SK-N-SH (cell line): ENCODE results near the gene YAF2. TPM values are rescaled to one million over a fixed set of nuclear protein-coding genes. Genes with fewer than 3 reads are reported as not detected.

Source experiments
- CTCF ChIA-PET: fragments of 300-600, 350-600 bp; formaldehyde crosslinking; extraction: SDS; loops from one replicate; lab custom pipeline; 2021; lab: Yijun Ruan, JAX
- POLR2A ChIA-PET: fragments of 350-600 bp; sonication (Branson Sonifier 250); formaldehyde crosslinking; extraction: SDS; loops from one replicate; lab custom pipeline; 2020; ENCODE audit warnings: antibody characterized with exemption, inconsistent platforms; lab: Yijun Ruan, JAX
- DNase-seq: peaks from one replicate; pipeline ENCODE4 v3.0.0; 2012
- H2AFZ ChIP-seq: fragments of 200-600 bp; sonication (generic); 2 replicates; pipeline ENCODE4 v1.8.1; 2016; ENCODE audit warnings: antibody characterized with exemption, mild to moderate bottlenecking, low read depth
- H3F3A ChIP-seq: fragments of 200-600 bp; sonication (generic); replicated peaks from 2 replicates; pipeline ENCODE3; 2016; ENCODE audit warnings: antibody characterized with exemption, mild to moderate bottlenecking; ENCODE audit not compliant: insufficient read depth
- H3K27ac ChIP-seq, 2 experiments: fragments of 200-500 bp in 1 of 2; fragments of 200-600 bp in 1 of 2; sonication (Bioruptor generic) in 1 of 2; sonication (generic), shearing (Covaris generic) in 1 of 2; 2 replicates each; pipeline versions ENCODE4 v1.5.1 to v1.6.1; 2014 to 2016; ENCODE audit warnings: low read depth in 2 of 2, inconsistent platforms in 1 of 2, low read length in 1 of 2, mild to moderate bottlenecking in 1 of 2, mixed read lengths in 1 of 2
- H3K27me3 ChIP-seq: fragments of 200-600 bp; sonication (generic), shearing (Covaris generic); 2 replicates; pipeline ENCODE4 v1.6.1; 2016; ENCODE audit warnings: mixed run types; ENCODE audit not compliant: insufficient read depth
- H3K36me3 ChIP-seq, 2 experiments: fragments of 200-500 bp in 1 of 2; fragments of 200-600 bp in 1 of 2; sonication (Bioruptor generic) in 1 of 2; sonication (generic) in 1 of 2; replicated peaks in 1 of 2; 2 replicates each; pipeline versions ENCODE3 to v1.5.1; 2014 to 2016; ENCODE audit warnings: low read length in 1 of 2, mild to moderate bottlenecking in 1 of 2; ENCODE audit not compliant: insufficient read depth in 2 of 2, control insufficient read depth in 1 of 2
- H3K4me1 ChIP-seq, 2 experiments: fragments of 200-500 bp in 1 of 2; fragments of 200-600 bp in 1 of 2; sonication (Bioruptor generic) in 1 of 2; sonication (generic), shearing (Covaris generic) in 1 of 2; 2 replicates each; pipeline versions ENCODE4 v1.5.1 to v1.6.1; 2014 to 2016; ENCODE audit warnings: low read depth in 1 of 2, low read length in 1 of 2, mixed run types in 1 of 2; ENCODE audit not compliant: insufficient read depth in 2 of 2, control insufficient read depth in 1 of 2
- H3K4me2 ChIP-seq: fragments of 200-600 bp; sonication (generic), shearing (Covaris generic); 2 replicates; pipeline ENCODE4 v1.6.1; 2017; ENCODE audit warnings: mixed run types
- H3K4me3 ChIP-seq, 2 experiments: fragments of 200-500 bp in 1 of 2; fragments of 200-600 bp in 1 of 2; sonication (Bioruptor generic) in 1 of 2; sonication (generic), shearing (Covaris generic) in 1 of 2; 2 replicates each; pipeline versions ENCODE4 v1.5.1 to v1.8.1; 2014 to 2016; ENCODE audit warnings: low read depth in 2 of 2, inconsistent platforms in 1 of 2, low read length in 1 of 2, mild to moderate bottlenecking in 1 of 2, mixed read lengths in 1 of 2, moderate library complexity in 1 of 2
- H3K79me2 ChIP-seq: fragments of 200-600 bp; sonication (generic); 2 replicates; pipeline ENCODE4 v1.8.1; 2017; ENCODE audit warnings: mild to moderate bottlenecking; ENCODE audit not compliant: insufficient read depth
- H3K9ac ChIP-seq: fragments of 200-600 bp; sonication (generic); 2 replicates; pipeline ENCODE4 v1.6.1; 2017; ENCODE audit warnings: mixed run types
- H3K9me2 ChIP-seq: fragments of 200-600 bp; sonication (generic); 2 replicates; pipeline ENCODE4 v1.6.1; 2017; ENCODE audit warnings: mixed run types
- H3K9me3 ChIP-seq: fragments of 200-600 bp; sonication (generic); 2 replicates; pipeline ENCODE4 v1.6.1; 2017; ENCODE audit warnings: mixed run types, mild to moderate bottlenecking, moderate library complexity
- H4K20me1 ChIP-seq: fragments of 200-600 bp; sonication (generic); 2 replicates; pipeline ENCODE4 v1.6.1; 2017; ENCODE audit warnings: mild to moderate bottlenecking, mixed run types; ENCODE audit not compliant: insufficient read depth
- EP300 ChIP-seq, 2 experiments: IDR thresholded peaks; 2 replicates each; pipeline versions ENCODE4 v1.4.0 to v1.6.1; 2012; ENCODE audit warnings: borderline replicate concordance in 1 of 2, low read depth in 1 of 2, low read length in 1 of 2
- EZH2phosphoT487 ChIP-seq: fragments of 200-600 bp; sonication (generic); IDR thresholded peaks from 2 replicates; pipeline ENCODE4 v1.6.1; 2017; ENCODE audit warnings: low read depth, mixed run types, mild to moderate bottlenecking, antibody characterized with exemption, moderate library complexity, borderline replicate concordance
- GABPA ChIP-seq: IDR thresholded peaks from 2 replicates; pipeline ENCODE4 v1.4.0; 2012; ENCODE audit warnings: low read depth, mild to moderate bottlenecking
- JUND ChIP-seq: IDR thresholded peaks from 2 replicates; pipeline ENCODE4 v1.4.0; 2012
- POLR2AphosphoS5 ChIP-seq: IDR thresholded peaks from 2 replicates; pipeline ENCODE4 v1.6.1; 2012; ENCODE audit warnings: low read depth, low read length
- RAD21 ChIP-seq: IDR thresholded peaks from 2 replicates; pipeline ENCODE4 v1.6.1; 2012; ENCODE audit warnings: mild to moderate bottlenecking, low read length
- RXRA ChIP-seq: IDR thresholded peaks from 2 replicates; pipeline ENCODE4 v1.4.0; 2012; ENCODE audit warnings: low read depth, mild to moderate bottlenecking, borderline replicate concordance
- WGBS: methylation state at CpG from one replicate; pipeline ENCODE4 v1.1.6; 2017; ENCODE audit warnings: low lambda C conversion rate; 5-methylcytosine and 5-hydroxymethylcytosine counted together
- polyA plus RNA-seq, 3 experiments: library from polyadenylated mRNA; depleted of rRNA; stranded (reverse); fragments of >200 nt; gene quantifications; 2 replicates each; pipeline ENCODE4 v1.2.3, GENCODE V29; 2012
- TF ChIP-seq, protein P1 (sequence below): IDR thresholded peaks from 2 replicates; pipeline ENCODE4 v1.6.1; 2012; ENCODE audit warnings: mild to moderate bottlenecking, low read depth, low read length, moderate library complexity
- TF ChIP-seq, protein P2 (sequence below): fragments of 150-350 bp; IDR thresholded peaks from 2 replicates; pipeline ENCODE4 v1.6.1; 2016; ENCODE audit warnings: mild to moderate bottlenecking, low read depth, low read length
- TF ChIP-seq, protein P3 (sequence below): IDR thresholded peaks from 2 replicates; pipeline ENCODE4 v1.4.0; 2012; ENCODE audit warnings: low read depth, borderline replicate concordance

Gene YAF2
- polyA plus RNA-seq, 1 of the 3 experiments (the other 2 are of a cell fraction): 5.3 TPM

DNA sequence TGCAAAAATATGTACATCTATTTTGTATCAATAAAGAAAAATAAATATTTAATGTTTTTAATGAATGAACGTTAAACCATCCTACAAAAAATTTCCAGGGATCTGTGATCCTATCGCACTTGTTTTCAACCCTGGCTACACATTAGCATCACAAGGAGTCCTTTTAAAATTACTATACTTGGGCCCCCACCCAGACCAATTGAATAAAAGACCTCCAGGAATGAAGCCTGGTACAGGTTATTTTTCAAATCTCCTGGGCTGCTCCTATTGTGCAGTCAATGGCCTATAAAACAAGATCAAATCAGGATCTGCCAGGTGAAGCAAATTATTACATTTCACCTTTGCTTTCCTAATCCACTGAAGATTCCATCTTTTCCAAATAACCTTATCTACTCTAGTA is 59.9 kb downstream of the YAF2 start:
- no peak overlapping the region for H2AFZ ChIP-seq
- no peak overlapping the region for H3K4me3 ChIP-seq
- no peaks in the 10 kb centered on the region for H3K9me2 ChIP-seq
- H3F3A ChIP-seq: no peaks in the 10 kb centered on the region
- ChIA-PET POLR2A (no interaction called here), CTCF (no interaction called here)
- H3K27ac ChIP-seq: no peak overlapping the region
- H3K9ac ChIP-seq: no peak overlapping the region
- H3K36me3 ChIP-seq: peaks cover 0 to 44% of the 10 kb centered on the region in 2 experiments
- no peaks in the 10 kb centered on the region for H3K27me3 ChIP-seq
- H3K79me2 ChIP-seq: peaks cover 6% of the 10 kb centered on the region; the same call in 1 of the 2 replicates
- no peak for DNase-seq
- H3K4me1 ChIP-seq: no peaks in the 10 kb centered on the region
- H4K20me1 ChIP-seq: no peaks in the 10 kb centered on the region
- no peak overlapping the region for H3K4me2 ChIP-seq
- 97% methylated on average over 2 of the region's 2 CpGs for WGBS
- no peaks in the 10 kb centered on the region for H3K9me3 ChIP-seq
- TF ChIP-seq, protein P1, sequence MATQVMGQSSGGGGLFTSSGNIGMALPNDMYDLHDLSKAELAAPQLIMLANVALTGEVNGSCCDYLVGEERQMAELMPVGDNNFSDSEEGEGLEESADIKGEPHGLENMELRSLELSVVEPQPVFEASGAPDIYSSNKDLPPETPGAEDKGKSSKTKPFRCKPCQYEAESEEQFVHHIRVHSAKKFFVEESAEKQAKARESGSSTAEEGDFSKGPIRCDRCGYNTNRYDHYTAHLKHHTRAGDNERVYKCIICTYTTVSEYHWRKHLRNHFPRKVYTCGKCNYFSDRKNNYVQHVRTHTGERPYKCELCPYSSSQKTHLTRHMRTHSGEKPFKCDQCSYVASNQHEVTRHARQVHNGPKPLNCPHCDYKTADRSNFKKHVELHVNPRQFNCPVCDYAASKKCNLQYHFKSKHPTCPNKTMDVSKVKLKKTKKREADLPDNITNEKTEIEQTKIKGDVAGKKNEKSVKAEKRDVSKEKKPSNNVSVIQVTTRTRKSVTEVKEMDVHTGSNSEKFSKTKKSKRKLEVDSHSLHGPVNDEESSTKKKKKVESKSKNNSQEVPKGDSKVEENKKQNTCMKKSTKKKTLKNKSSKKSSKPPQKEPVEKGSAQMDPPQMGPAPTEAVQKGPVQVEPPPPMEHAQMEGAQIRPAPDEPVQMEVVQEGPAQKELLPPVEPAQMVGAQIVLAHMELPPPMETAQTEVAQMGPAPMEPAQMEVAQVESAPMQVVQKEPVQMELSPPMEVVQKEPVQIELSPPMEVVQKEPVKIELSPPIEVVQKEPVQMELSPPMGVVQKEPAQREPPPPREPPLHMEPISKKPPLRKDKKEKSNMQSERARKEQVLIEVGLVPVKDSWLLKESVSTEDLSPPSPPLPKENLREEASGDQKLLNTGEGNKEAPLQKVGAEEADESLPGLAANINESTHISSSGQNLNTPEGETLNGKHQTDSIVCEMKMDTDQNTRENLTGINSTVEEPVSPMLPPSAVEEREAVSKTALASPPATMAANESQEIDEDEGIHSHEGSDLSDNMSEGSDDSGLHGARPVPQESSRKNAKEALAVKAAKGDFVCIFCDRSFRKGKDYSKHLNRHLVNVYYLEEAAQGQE: no peak
- TF ChIP-seq POLR2AphosphoS5 (no peak), EZH2phosphoT487 (no peak), RAD21 (no peak), EP300 (IDR thresholded peaks at IDR 0.05; ENCODE audit: borderline replicate concordance in 1 of 2, low read depth in 1 of 2, low read length in 1 of 2) (no peak)
- TF ChIP-seq, protein P2, sequence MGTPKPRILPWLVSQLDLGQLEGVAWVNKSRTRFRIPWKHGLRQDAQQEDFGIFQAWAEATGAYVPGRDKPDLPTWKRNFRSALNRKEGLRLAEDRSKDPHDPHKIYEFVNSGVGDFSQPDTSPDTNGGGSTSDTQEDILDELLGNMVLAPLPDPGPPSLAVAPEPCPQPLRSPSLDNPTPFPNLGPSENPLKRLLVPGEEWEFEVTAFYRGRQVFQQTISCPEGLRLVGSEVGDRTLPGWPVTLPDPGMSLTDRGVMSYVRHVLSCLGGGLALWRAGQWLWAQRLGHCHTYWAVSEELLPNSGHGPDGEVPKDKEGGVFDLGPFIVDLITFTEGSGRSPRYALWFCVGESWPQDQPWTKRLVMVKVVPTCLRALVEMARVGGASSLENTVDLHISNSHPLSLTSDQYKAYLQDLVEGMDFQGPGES: no peak

DNA sequence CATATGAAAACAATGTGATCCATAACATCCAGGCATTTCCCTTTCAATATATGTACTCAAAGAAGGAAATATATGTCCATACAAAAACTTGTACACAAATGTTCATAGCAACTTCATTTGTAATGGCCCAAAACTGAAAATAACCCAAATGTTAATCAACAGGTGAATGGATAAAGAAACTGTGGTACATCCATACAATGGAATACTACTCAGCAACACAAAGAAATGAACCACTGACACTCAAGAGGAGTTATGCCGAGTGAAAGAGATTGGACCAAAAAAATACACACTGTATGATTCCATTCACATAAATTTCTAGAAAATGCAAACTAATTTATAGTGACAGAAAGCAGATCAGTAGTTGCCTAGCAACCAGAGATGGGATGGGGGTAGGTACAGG is 63.1 kb downstream of the YAF2 start:
- Histone ChIP-seq H3K9ac (no peak overlapping the region), H3K9me3 (no peaks in the 10 kb centered on the region), H3K36me3 (peaks cover 0 to 34% of the 10 kb centered on the region in 2 experiments), H3K27me3 (no peaks in the 10 kb centered on the region), H2AFZ (no peak overlapping the region), H3K9me2 (no peaks in the 10 kb centered on the region), H4K20me1 (no peaks in the 10 kb centered on the region), H3F3A (no peaks in the 10 kb centered on the region), H3K4me3 (no peak overlapping the region), H3K4me1 (no peaks in the 10 kb centered on the region), H3K27ac (no peak overlapping the region), H3K79me2 (peaks cover 6% of the 10 kb centered on the region; the same call in 1 of the 2 replicates), H3K4me2 (no peak overlapping the region)
- CTCF ChIA-PET: no interaction called here
- WGBS: 96% methylated on average over 1 of the region's 1 CpG
- POLR2A ChIA-PET: no interaction called here
- TF ChIP-seq EZH2phosphoT487 (no peak), JUND (no peak), RXRA (no peak), GABPA (no peak), RAD21 (no peak)
- TF ChIP-seq, protein P1: no peak
- TF ChIP-seq, protein P3, sequence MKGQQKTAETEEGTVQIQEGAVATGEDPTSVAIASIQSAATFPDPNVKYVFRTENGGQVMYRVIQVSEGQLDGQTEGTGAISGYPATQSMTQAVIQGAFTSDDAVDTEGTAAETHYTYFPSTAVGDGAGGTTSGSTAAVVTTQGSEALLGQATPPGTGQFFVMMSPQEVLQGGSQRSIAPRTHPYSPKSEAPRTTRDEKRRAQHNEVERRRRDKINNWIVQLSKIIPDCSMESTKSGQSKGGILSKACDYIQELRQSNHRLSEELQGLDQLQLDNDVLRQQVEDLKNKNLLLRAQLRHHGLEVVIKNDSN: no peak
- DNase-seq: no peak
